ENCODE data around the gene MPPE1. TPM values are rescaled to one million over a fixed set of nuclear protein-coding genes. Genes with fewer than 3 reads are reported as not detected.

The MPPE1 gene
- total and polyA plus RNA-seq, 9 donors = 19.9 to 38.0 (median 25.5) TPM

- H3K9me3 ChIP-seq = no peaks in the 10 kb centered on the region
Measured at GRCh38 chr18:11944786-11945185, 36.7 kb upstream of the MPPE1 start.

GRCh38 chr18:11944252-11944651, 36.1 kb upstream of the MPPE1 start:
- TF ChIP-seq POLR2A (IDR thresholded peaks at IDR 0.05) (no peak), EP300 (IDR thresholded peaks at IDR 0.05) (no peak), CTCF (IDR thresholded peaks at IDR 0.05) (no peak)
- no peaks in the 10 kb centered on the region for H3K27me3 ChIP-seq
- no peaks in the 10 kb centered on the region for H3K4me1 ChIP-seq (ENCODE audit: insufficient read depth)
- DNase-seq = no peak
- 77 to 91% (median 89%) methylated on average over 4 of the region's 4 CpGs for WGBS, 3 donors
- intact Hi-C loops (cut with DNase I) = loop anchor here in 1 of 4 donors (10.0 kb wide), 1 partner anchor 91 kb away; no protein-coding TSS in a partner anchor
- no peaks in the 10 kb centered on the region for H3K9me3 ChIP-seq
- no peak overlapping the region for H3K27ac ChIP-seq
- H3K4me3 ChIP-seq = no peak overlapping the region
- no peaks in the 10 kb centered on the region for H3K36me3 ChIP-seq

More at GRCh38 chr18:11944786-11945185, 36.7 kb upstream of the MPPE1 start:
- Histone ChIP-seq H3K36me3 (no peaks in the 10 kb centered on the region), H3K4me1 (ENCODE audit: insufficient read depth) (no peaks in the 10 kb centered on the region), H3K27me3 (no peaks in the 10 kb centered on the region), H3K27ac (no peak overlapping the region), H3K4me3 (no peak overlapping the region)
- TF ChIP-seq CTCF (IDR thresholded peaks at IDR 0.05) = no peak
- TF ChIP-seq POLR2A (IDR thresholded peaks at IDR 0.05) = no peak
- TF ChIP-seq EP300 (IDR thresholded peaks at IDR 0.05) = no peak
- no peak for DNase-seq
- WGBS, 3 donors = 82 to 87% (median 86%) methylated on average over 5 of the region's 5 CpGs
- intact Hi-C loops (cut with DNase I) = loop anchor here in 3 of 4 donors (5.0 to 10.0 kb wide), 2 partner anchors 38 to 90 kb away; partner anchors contain the start of gene IMPA2 (in 2 of the 3)

GRCh38 chr18:11943551-11943950, 35.4 kb upstream of the MPPE1 start:
- Histone ChIP-seq H3K36me3 (no peaks in the 10 kb centered on the region), H3K27me3 (no peaks in the 10 kb centered on the region), H3K4me3 (no peak overlapping the region), H3K27ac (no peak overlapping the region), H3K4me1 (ENCODE audit: insufficient read depth) (no peaks in the 10 kb centered on the region), H3K9me3 (no peaks in the 10 kb centered on the region)
- DNase-seq = no peak
- TF ChIP-seq EP300 (IDR thresholded peaks at IDR 0.05) (no peak), CTCF (IDR thresholded peaks at IDR 0.05) (no peak), POLR2A (IDR thresholded peaks at IDR 0.05) (no peak)
- 78 to 91% (median 82%) methylated on average over 6 of the region's 6 CpGs for WGBS, 3 donors
- intact Hi-C loops (cut with DNase I) = loop anchor here in 1 of 4 donors (10.0 kb wide), 1 partner anchor 91 kb away; no protein-coding TSS in a partner anchor

GRCh38 chr18:11940956-11941355, 32.8 kb upstream of the MPPE1 start:
- Histone ChIP-seq H3K9me3 (no peaks in the 10 kb centered on the region), H3K4me3 (no peak overlapping the region), H3K27ac (no peak overlapping the region), H3K4me1 (ENCODE audit: insufficient read depth) (no peaks in the 10 kb centered on the region), H3K36me3 (no peaks in the 10 kb centered on the region), H3K27me3 (no peaks in the 10 kb centered on the region)
- DNase-seq = no peak
- 63 to 77% (median 72%) methylated on average over 2 of the region's 2 CpGs for WGBS, 3 donors
- intact Hi-C loops (cut with DNase I) = loop anchor here in 1 of 4 donors (10.0 kb wide), 1 partner anchor 94 kb away; no protein-coding TSS in a partner anchor
- TF ChIP-seq POLR2A (IDR thresholded peaks at IDR 0.05) = no peak
- TF ChIP-seq CTCF (IDR thresholded peaks at IDR 0.05) = no peak
- TF ChIP-seq EP300 (IDR thresholded peaks at IDR 0.05) = no peak
